Body of pancreas (tissue), 4 donors: ENCODE data around the gene UBE2Q2. TPM values are rescaled to one million over a fixed set of nuclear protein-coding genes. Genes with fewer than 3 reads are reported as not detected.
"Not testable (repeated sequence)": the region's sequence is repeated elsewhere in the genome, so short reads cannot be mapped to it uniquely, and the experiment has no call there.

Experiments
- ATAC-seq: fragments of 150-250 bp; one replicate; pipeline ENCODE4 v1.9.1; 2016
- DNase-seq, 4 donors: peaks; one replicate each; pipeline ENCODE4 v3.0.0-alpha.2; 2019
- H3K27ac ChIP-seq, 4 donors: fragments of 200-600 bp; sonication (generic); 1 replicate in 3 of 4; 2 replicates in 1 of 4; pipeline versions ENCODE4 v1.5.1 to v1.6.1; 2016 to 2019; ENCODE audit warnings: mild to moderate bottlenecking in 1 of 4, mixed read lengths in 1 of 4, moderate library complexity in 1 of 4
- H3K27me3 ChIP-seq, 2 donors: fragments of 200-600 bp; sonication (generic); one replicate each; pipeline ENCODE4 v1.6.0; 2016; ENCODE audit warnings: mild to moderate bottlenecking in 1 of 2
- H3K36me3 ChIP-seq, 2 donors: fragments of 200-600 bp; sonication (generic); replicated peaks in 1 of 2; 2 replicates each; pipeline ENCODE4 v1.5.1; 2016; ENCODE audit warnings: low read depth in 2 of 2; ENCODE audit not compliant: insufficient read depth in 1 of 2
- H3K4me1 ChIP-seq: fragments of 200-600 bp; sonication (generic); one replicate; pipeline ENCODE4 v1.6.0; 2016
- H3K4me3 ChIP-seq, 2 donors: fragments of 200-600 bp; sonication (generic); 1 replicate in 1 of 2; 2 replicates in 1 of 2; pipeline ENCODE4 v1.5.1; 2016 to 2019
- H3K9me3 ChIP-seq, 3 donors: fragments of 200-600 bp; sonication (generic); 1 replicate in 2 of 3; 2 replicates in 1 of 3; pipeline ENCODE4 v1.5.1; 2016
- POLR2A ChIP-seq, 3 donors: fragments of 450-650 bp; IDR thresholded peaks; one replicate each; pipeline ENCODE4 v1.6.1; 2016; ENCODE audit warnings: antibody characterized with exemption in 3 of 3, mild to moderate bottlenecking in 2 of 3
- WGBS, 2 donors: methylation state at CpG; one replicate each; pipeline ENCODE4 v1.1.5; 2017; 5-methylcytosine and 5-hydroxymethylcytosine counted together
- intact Hi-C: fragments of 100-400 bp; cut with DNase I; formaldehyde crosslinking; loops from one replicate; pipeline ENCODE4 v1.15.1; 2023
- total RNA-seq, 2 donors: library from RNA; depleted of rRNA; stranded (reverse); fragments of >200 nt; gene quantifications; one replicate each; pipeline ENCODE4 v1.1.0, GENCODE V29; 2016
- TF ChIP-seq, protein P1 (sequence below), 7 experiments: fragments of 450-650 bp in 4 of 7; fragments of 200-600 bp in 3 of 7; sonication (generic) in 3 of 7; IDR thresholded peaks; one replicate each; pipeline ENCODE4 v1.5.1; 2016 to 2019; ENCODE audit warnings: antibody characterized with exemption in 7 of 7

The UBE2Q2 gene
- total RNA-seq, 2 donors from 2014 or later, result 15.2 to 15.8 TPM

DNA sequence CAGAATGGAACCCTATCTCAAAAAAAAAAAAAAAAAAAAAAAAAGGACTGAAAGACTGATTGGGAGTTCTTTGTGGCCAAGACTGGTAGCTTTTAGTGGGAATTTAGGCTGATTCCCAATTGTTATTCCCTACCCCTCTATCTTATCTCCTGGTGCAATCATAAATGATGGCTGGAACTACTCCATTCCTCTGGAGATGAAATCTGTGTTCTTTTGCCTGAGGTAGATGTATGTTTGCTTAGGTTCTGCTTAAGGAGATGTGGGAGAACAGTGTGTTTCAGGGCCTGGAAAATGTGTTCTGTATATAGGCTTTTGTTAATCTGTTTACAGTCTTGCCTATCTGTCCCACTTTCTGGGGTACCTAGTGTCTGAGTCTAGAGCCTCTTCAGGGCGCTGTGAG, 19.5 kb downstream of the UBE2Q2 start:
- Histone ChIP-seq H3K27me3 (no peaks in the 10 kb centered on the region), H3K36me3 (no peaks in the 10 kb centered on the region), H3K4me1 (no peaks in the 10 kb centered on the region), H3K9me3 (no peaks in the 10 kb centered on the region), H3K4me3 (no peak overlapping the region), H3K27ac (no peak overlapping the region)
- DNase-seq (no peak), ATAC-seq (no peak)
- 90 to 100% methylated on average over 1 of the region's 1 CpG for WGBS, 2 donors
- TF ChIP-seq, protein P1, sequence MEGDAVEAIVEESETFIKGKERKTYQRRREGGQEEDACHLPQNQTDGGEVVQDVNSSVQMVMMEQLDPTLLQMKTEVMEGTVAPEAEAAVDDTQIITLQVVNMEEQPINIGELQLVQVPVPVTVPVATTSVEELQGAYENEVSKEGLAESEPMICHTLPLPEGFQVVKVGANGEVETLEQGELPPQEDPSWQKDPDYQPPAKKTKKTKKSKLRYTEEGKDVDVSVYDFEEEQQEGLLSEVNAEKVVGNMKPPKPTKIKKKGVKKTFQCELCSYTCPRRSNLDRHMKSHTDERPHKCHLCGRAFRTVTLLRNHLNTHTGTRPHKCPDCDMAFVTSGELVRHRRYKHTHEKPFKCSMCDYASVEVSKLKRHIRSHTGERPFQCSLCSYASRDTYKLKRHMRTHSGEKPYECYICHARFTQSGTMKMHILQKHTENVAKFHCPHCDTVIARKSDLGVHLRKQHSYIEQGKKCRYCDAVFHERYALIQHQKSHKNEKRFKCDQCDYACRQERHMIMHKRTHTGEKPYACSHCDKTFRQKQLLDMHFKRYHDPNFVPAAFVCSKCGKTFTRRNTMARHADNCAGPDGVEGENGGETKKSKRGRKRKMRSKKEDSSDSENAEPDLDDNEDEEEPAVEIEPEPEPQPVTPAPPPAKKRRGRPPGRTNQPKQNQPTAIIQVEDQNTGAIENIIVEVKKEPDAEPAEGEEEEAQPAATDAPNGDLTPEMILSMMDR (IDR thresholded peaks at IDR 0.05), result no peak
- TF ChIP-seq POLR2A (IDR thresholded peaks at IDR 0.05), result no peak
- intact Hi-C loops, result no loop called here

DNA sequence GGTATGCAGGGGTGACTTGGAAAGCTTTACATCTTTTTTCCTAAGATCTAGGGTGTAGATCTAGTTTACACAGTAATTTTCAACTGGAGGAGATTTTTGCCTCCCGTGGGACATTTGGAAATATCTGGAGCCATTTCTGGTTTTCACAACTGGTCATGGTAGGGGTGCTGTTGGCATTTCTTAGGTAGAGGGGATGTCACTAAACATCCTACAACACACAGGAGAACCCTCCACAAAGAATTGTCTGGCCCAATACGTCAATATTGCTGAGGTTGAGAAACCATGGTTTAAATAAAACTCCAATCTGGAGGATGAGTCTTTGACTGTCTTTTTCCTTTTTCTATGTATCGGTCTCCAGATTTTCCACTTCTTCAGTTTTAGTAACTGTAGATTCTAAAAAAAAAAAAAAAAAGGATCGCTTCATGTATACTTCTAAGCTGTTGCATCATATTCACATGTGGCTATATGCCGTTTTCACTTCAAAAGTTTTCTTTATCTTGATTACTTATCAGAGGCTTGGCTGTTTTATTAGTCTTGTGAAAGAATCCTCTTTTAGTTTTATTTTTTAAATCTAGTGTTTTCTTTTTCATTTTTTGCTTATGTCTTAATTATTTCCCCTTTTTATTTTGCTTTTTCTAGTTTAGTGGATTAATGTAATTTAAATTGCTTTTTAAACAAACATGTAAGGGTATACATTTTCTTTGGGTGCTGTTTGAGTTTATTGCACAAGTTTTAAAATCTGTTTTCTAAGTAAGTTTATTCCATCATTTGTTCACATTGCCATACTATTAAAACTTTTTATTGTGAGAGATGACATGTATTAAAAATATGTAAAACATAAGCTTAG, 21.2 kb downstream of the UBE2Q2 start:
- ATAC-seq, result no peak
- DNase-seq, result no peak

DNA sequence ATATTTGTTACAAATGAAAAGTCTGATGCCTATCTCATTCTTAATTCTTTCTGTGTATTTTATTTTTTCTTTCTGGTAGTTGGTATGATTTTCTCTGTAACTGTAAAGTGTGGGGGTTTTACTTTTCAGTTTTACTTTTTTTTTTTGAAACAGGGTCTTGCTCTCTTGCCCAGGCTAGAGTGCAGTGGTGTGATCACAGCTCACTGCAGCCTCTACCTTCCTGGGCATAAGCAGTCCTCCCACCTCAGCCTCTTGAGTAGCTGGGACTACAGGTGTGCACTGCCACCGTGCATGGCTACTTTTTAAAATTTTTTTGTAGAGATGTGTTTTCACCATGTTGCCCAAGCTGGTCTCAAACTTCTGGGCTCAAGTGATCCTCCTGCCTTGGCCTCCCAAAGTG, 22.8 kb downstream of the UBE2Q2 start:
- H3K27ac ChIP-seq, H3K36me3 ChIP-seq, intact Hi-C loops, H3K27me3 ChIP-seq, H3K4me1 ChIP-seq, H3K9me3 ChIP-seq, H3K4me3 ChIP-seq, ATAC-seq, DNase-seq: not testable (repeated sequence)
- 82 to 85% methylated on average over 1 of the region's 1 CpG for WGBS, 2 donors

More for the DNA sequence above, 21.2 kb downstream of the UBE2Q2 start:
- H3K27me3 ChIP-seq, result no peaks in the 10 kb centered on the region
- intact Hi-C loops, result no loop called here
- no peaks in the 10 kb centered on the region for H3K36me3 ChIP-seq
- H3K4me1 ChIP-seq, result no peaks in the 10 kb centered on the region
- 62 to 65% methylated on average over 5 of the region's 5 CpGs for WGBS, 2 donors
- no peaks in the 10 kb centered on the region for H3K9me3 ChIP-seq
- TF ChIP-seq, protein P1 (IDR thresholded peaks at IDR 0.05), result no peak
- no peak for TF ChIP-seq POLR2A (IDR thresholded peaks at IDR 0.05)
- H3K4me3 ChIP-seq, result no peak overlapping the region
- no peak overlapping the region for H3K27ac ChIP-seq

DNA sequence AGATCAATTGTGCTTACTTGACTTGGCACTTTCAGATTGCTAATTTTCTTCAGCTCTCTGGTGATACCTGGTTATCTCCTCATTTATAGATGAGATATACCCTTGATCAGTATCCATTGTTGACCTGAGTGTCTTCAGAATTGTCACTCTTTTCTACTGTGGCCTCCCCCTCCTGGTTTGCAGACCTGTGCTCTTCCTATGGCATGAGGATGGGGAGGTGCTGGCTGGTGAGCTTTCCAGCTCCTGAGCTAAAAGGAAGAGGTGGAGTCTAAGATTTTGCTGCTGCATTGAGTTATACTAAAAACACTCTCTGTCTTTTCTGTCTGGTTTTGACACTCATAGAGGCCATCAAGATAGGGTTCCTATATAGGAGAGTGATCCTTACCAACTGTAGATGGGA, 23.7 kb downstream of the UBE2Q2 start:
- Histone ChIP-seq H3K27ac (no peak overlapping the region), H3K4me1 (no peaks in the 10 kb centered on the region), H3K9me3 (no peaks in the 10 kb centered on the region), H3K4me3 (no peak overlapping the region), H3K27me3 (no peaks in the 10 kb centered on the region), H3K36me3 (no peaks in the 10 kb centered on the region)
- ATAC-seq (no peak), DNase-seq (no peak)
- intact Hi-C loops, result no loop called here
- TF ChIP-seq POLR2A (IDR thresholded peaks at IDR 0.05), result no peak
- TF ChIP-seq, protein P1 (IDR thresholded peaks at IDR 0.05), result no peak

DNA sequence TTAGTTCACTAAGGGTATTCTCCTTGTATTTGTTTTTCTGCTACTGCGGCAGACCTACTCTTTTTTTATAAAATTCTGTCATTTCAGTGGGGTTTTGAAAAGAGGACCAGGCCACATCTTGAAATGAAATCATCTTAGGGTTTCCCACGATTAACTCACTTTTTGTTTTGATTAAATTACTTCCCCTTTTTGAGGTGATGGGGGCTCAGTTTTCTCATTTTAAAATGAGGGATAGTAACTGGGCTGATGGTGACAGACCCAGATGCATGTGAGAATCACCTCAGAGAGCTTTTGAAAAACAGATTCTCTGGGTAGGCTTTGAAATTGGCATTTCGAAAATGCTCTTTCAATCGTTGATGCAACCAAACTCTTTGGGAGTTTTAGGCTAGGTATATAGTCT, 24.2 kb downstream of the UBE2Q2 start:
- WGBS, 2 donors, result 63 to 68% methylated on average over 4 of the region's 4 CpGs
- intact Hi-C loops, result no loop called here

More for the DNA sequence above, 24.2 kb downstream of the UBE2Q2 start:
- ATAC-seq, result no peak
- TF ChIP-seq POLR2A (IDR thresholded peaks at IDR 0.05), result no peak
- TF ChIP-seq, protein P1 (IDR thresholded peaks at IDR 0.05), result no peak
- no peaks in the 10 kb centered on the region for H3K36me3 ChIP-seq
- no peaks in the 10 kb centered on the region for H3K4me1 ChIP-seq
- H3K9me3 ChIP-seq, result no peaks in the 10 kb centered on the region
- H3K27me3 ChIP-seq, result no peaks in the 10 kb centered on the region
- no peak overlapping the region for H3K4me3 ChIP-seq
- no peak overlapping the region for H3K27ac ChIP-seq
- no peak for DNase-seq
